K562 (cell line): ENCODE data around the gene METTL2B. TPM values are rescaled to one million over a fixed set of nuclear protein-coding genes. Genes with fewer than 3 reads are reported as not detected.

Source experiments
- ATAC-seq: fragments of 200-7000 bp; cut with Tn5 transposase; 3 replicates; pipeline ENCODE4 v1.9.1; 2020; ENCODE audit warnings: moderate library complexity
- BruUV-seq: library from RNA; stranded (reverse); fragments of 400-500 nt; replicated peaks from 2 replicates; lab custom pipeline; 2021; lab: Mats Ljungman, UMichigan
- CTCF ChIA-PET: fragments of 300-600 bp; formaldehyde crosslinking; extraction: SDS; loops from one replicate; lab custom pipeline; 2021; ENCODE audit warnings: low intra/inter-chr PET ratio; lab: Yijun Ruan, JAX
- POLR2A ChIA-PET: fragments of 300-600, 350-650 bp; sonication (Branson Sonifier 250); formaldehyde crosslinking; extraction: SDS; loops from one replicate; lab custom pipeline; 2021; ENCODE audit warnings: antibody characterized with exemption, inconsistent platforms; lab: Yijun Ruan, JAX
- DNase-seq, 4 experiments: peaks; one replicate each; pipeline versions ENCODE4 v3.0.0 to v3.0.0-alpha.2; 2011 to 2018; ENCODE audit warnings: low spot score in 3 of 4, mixed read lengths in 3 of 4; ENCODE audit errors: extremely low read depth in 1 of 4
- FAIRE-seq: peaks from 2 replicates; lab custom pipeline; 2011; peaks lifted over from hg19 to GRCh38; lab: Jason Lieb, UNC
- H2AFZ ChIP-seq: 2 replicates; pipeline ENCODE4 v1.6.0; 2011; ENCODE audit warnings: low read depth, low read length, control low read depth, inconsistent platforms
- H3K27ac ChIP-seq: fragments of 200-600 bp; 3 replicates; pipeline ENCODE4 v1.8.0; 2011; ENCODE audit warnings: low read depth, mild to moderate bottlenecking, control low read depth, inconsistent platforms, low read length, moderate library complexity, mixed read lengths; ENCODE audit errors: extremely low read depth
- H3K27me3 ChIP-seq, 2 experiments: fragments of 300-600 bp in 1 of 2; 2 replicates in 1 of 2; 3 replicates in 1 of 2; pipeline versions ENCODE4 v1.6.0 to v1.8.0; 2011; ENCODE audit warnings: inconsistent platforms in 2 of 2, low read length in 2 of 2, mild to moderate bottlenecking in 1 of 2, mixed read lengths in 1 of 2, moderate library complexity in 1 of 2; ENCODE audit not compliant: control insufficient read depth in 2 of 2, insufficient read depth in 2 of 2
- H3K36me3 ChIP-seq: fragments of 300-600 bp; 3 replicates; pipeline ENCODE4 v1.8.0; 2011; ENCODE audit warnings: mild to moderate bottlenecking, low read length, inconsistent platforms; ENCODE audit not compliant: control insufficient read depth, insufficient read depth
- H3K4me1 ChIP-seq, 2 experiments: fragments of 200-600 bp in 1 of 2; replicated peaks in 1 of 2; 2 replicates in 1 of 2; 3 replicates in 1 of 2; pipeline versions ENCODE4 v1.5.1 to v1.8.0; 2011; ENCODE audit warnings: inconsistent platforms in 2 of 2, low read length in 2 of 2, mild to moderate bottlenecking in 1 of 2, mixed read lengths in 1 of 2, moderate library complexity in 1 of 2; ENCODE audit not compliant: control insufficient read depth in 2 of 2, insufficient read depth in 2 of 2
- H3K4me2 ChIP-seq: 2 replicates; pipeline ENCODE4 v1.6.1; 2011; ENCODE audit warnings: low read length, control low read depth, inconsistent platforms, mixed read lengths; ENCODE audit not compliant: insufficient read depth
- H3K4me3 ChIP-seq: fragments of 200-600 bp; sonication (generic), shearing (Covaris generic); 2 replicates; pipeline ENCODE4 v1.5.1; 2016; ENCODE audit warnings: control low read depth, inconsistent platforms
- H3K79me2 ChIP-seq: fragments of 200-600 bp; 3 replicates; pipeline ENCODE4 v1.8.0; 2011; ENCODE audit warnings: low read length, inconsistent platforms; ENCODE audit not compliant: control insufficient read depth, insufficient read depth
- H3K9ac ChIP-seq, 2 experiments: 2 replicates each; pipeline versions ENCODE4 v1.6.0 to v1.6.1; 2011; ENCODE audit warnings: low read depth in 2 of 2, low read length in 2 of 2, control low read depth in 1 of 2, inconsistent platforms in 1 of 2, mild to moderate bottlenecking in 1 of 2, mixed read lengths in 1 of 2; ENCODE audit not compliant: insufficient read depth in 1 of 2
- H3K9me1 ChIP-seq: one replicate; pipeline ENCODE4 v1.6.0; 2011; ENCODE audit warnings: inconsistent platforms, mild to moderate bottlenecking, low read length, moderate library complexity; ENCODE audit not compliant: control insufficient read depth, insufficient read depth
- H3K9me3 ChIP-seq: replicated peaks from 2 replicates; pipeline ENCODE4 v1.5.1; 2011; ENCODE audit warnings: low read depth, low read length, inconsistent platforms; ENCODE audit not compliant: control insufficient read depth, insufficient read depth
- H4K20me1 ChIP-seq: replicated peaks from 2 replicates; pipeline ENCODE4 v1.6.1; 2011; ENCODE audit warnings: low read length, inconsistent platforms, mixed read lengths; ENCODE audit not compliant: control insufficient read depth, insufficient read depth
- ATF3 ChIP-seq, 2 experiments: fragments of 450-650 bp in 1 of 2; sonication (generic) in 1 of 2; formaldehyde crosslinking in 1 of 2; IDR thresholded peaks in 1 of 2; conservative IDR thresholded peaks in 1 of 2; 2 replicates each; pipeline versions ENCODE4 v1.6.1 to v1.8.1; 2016 to 2023; ENCODE audit warnings: mild to moderate bottlenecking in 2 of 2, moderate library complexity in 2 of 2, inconsistent platforms in 1 of 2, missing genetic modification reagents in 1 of 2
- CBX5 ChIP-seq: IDR thresholded peaks from 2 replicates; pipeline ENCODE4 v1.6.1; 2014; ENCODE audit warnings: low read depth, borderline replicate concordance
- NFE2 ChIP-seq: IDR thresholded peaks from 2 replicates; pipeline ENCODE4 v1.6.1; 2014; ENCODE audit warnings: antibody characterized with exemption, low read depth
- TEAD2 ChIP-seq: fragments of 450-650 bp; IDR thresholded peaks from 2 replicates; pipeline ENCODE4 v1.6.1; 2016; ENCODE audit warnings: missing genetic modification characterization, control low read depth, missing compliant biosample characterization
- ZNF445 ChIP-seq: fragments of 250-450 bp; sonication (Bioruptor Pico); IDR thresholded peaks from 2 replicates; pipeline ENCODE4 v1.4.0; 2020; ENCODE audit warnings: low read depth, mild to moderate bottlenecking, moderate library complexity
- WGBS: fragments of 100-300 bp; shearing (Covaris generic); methylation state at CpG from one replicate; pipeline ENCODE4 v1.1.6; 2016; ENCODE audit warnings: low coverage, mixed read lengths; ENCODE audit not compliant: insufficient coverage; ENCODE audit errors: missing lambda C conversion rate; 5-methylcytosine and 5-hydroxymethylcytosine counted together
- in situ Hi-C: fragments of 300-500 bp; cut with MboI; formaldehyde crosslinking; loops from 4 replicates; pipeline ENCODE4 v1.15.0; 2018; ENCODE audit warnings: inconsistent platforms, mixed read lengths
- intact Hi-C: fragments of 100-400 bp; cut with micrococcal nuclease; formaldehyde crosslinking; loops from 2 replicates; pipeline ENCODE4 v1.14.2; 2022
- polyA plus RNA-seq, 8 experiments: library from polyadenylated mRNA; depleted of rRNA in 4 of 8; stranded (reverse) in 5 of 8; unstranded in 3 of 8; fragments of >200 nt; fragmentation: Nextera tagmentation in 2 of 8; fragmentation: Illumina TruSeq in 1 of 8; extraction: Ambion mirVana in 2 of 8; extraction: Trizol in 1 of 8; gene quantifications; 2 replicates each; pipeline versions ENCODE4 v1.2.1 to v1.2.3, GENCODE V29; 2011 to 2014; ENCODE audit warnings: inconsistent platforms in 1 of 8, missing spikeins in 1 of 8
- total RNA-seq, 7 experiments: library from RNA; depleted of rRNA in 6 of 7; stranded (reverse); fragments of >200 nt in 6 of 7; fragmentation: Illumina TruSeq in 2 of 7; extraction: Trizol in 2 of 7; gene quantifications; 2 replicates each; pipeline versions ENCODE4 v1.2.1 to v1.2.3, GENCODE V29; 2011 to 2021; ENCODE audit warnings: low replicate concordance in 1 of 7

METTL2B gene
- total and polyA plus RNA-seq, 9 of the 15 experiments (the other 6 are each of a cell fraction or from before 2014, with no cell fraction given), result 35.9 to 95.7 (median 79.2) TPM

- TF ChIP-seq ATF3 (IDR thresholded peaks at IDR 0.05) (0 out of 2 replicates have a peak, but pooled peaks have one; percentile 32), ATF3 (CRISPR knock-in tag; conservative IDR thresholded peaks at IDR 0.05) (no peak), TEAD2 (no peak), NFE2 (peak; percentile 27; the same call in 1 of the 2 replicates), ZNF445 (no peak)
Observed at GRCh38 chr7:128431221-128431620, 45.3 kb upstream of the METTL2B start (continued).

- 2% methylated on average over 2 of the region's 2 CpGs for WGBS
- Histone ChIP-seq H3K27me3 (peaks cover 5 to 13% of the 10 kb centered on the region in 2 experiments; a peak in 3 of 5 replicates), H3K27ac (no peak overlapping the region), H3K79me2 (no peaks in the 10 kb centered on the region), H3K9me1 (no peaks in the 10 kb centered on the region), H2AFZ (no peak overlapping the region), H3K9ac (no peak overlapping the region), H4K20me1 (no peaks in the 10 kb centered on the region), H3K9me3 (no peaks in the 10 kb centered on the region)
- BruUV-seq, result no TSS peak
- ChIA-PET POLR2A (interaction anchor here (0.8 to 1.8 kb wide), 3 partner anchors 17 to 742 kb away, joined by 3 to 4 read pairs (median 4); no protein-coding TSS in a partner anchor), CTCF (interaction anchor here (9.7 kb wide), 1 partner anchor 29 kb away, joined by 173 read pairs; no protein-coding TSS in a partner anchor)
- intact Hi-C loops, result no loop called here
- DNase-seq, result no peak
- ATAC-seq, result no peak
- in situ Hi-C loops, result no loop called here
- TF ChIP-seq CBX5, result no peak
- TF ChIP-seq, all 486 proteins: peak for 0
- H3K4me2 ChIP-seq, result no peak overlapping the region
- no peaks in the 10 kb centered on the region for H3K36me3 ChIP-seq
- H3K4me3 ChIP-seq, result no peak overlapping the region
- H3K4me1 ChIP-seq, result peaks cover 3 to 5% of the 10 kb centered on the region in 2 experiments; a peak in 2 of 5 replicates
- no peak for FAIRE-seq
Observed at GRCh38 chr7:128431754-128432153, 44.8 kb upstream of the METTL2B start.
